Mesenchymal stem cell (in vitro differentiated cells and primary cell): Measurements from ENCODE around the gene ZNF316.

Experiments used
- DNase-seq: peaks from one replicate; pipeline ENCODE4 v3.0.0-alpha.2; 2013
- H2AFZ ChIP-seq: one replicate; pipeline ENCODE4 v1.6.1; 2013; ENCODE audit warnings: low read depth, mild to moderate bottlenecking, control low read depth, inconsistent platforms, low read length, moderate library complexity
- H2AK5ac ChIP-seq: 2 replicates; pipeline ENCODE4 v1.6.1; 2013; ENCODE audit warnings: low read length, moderate library complexity, mild to moderate bottlenecking, inconsistent platforms; ENCODE audit not compliant: severe bottlenecking
- H2BK120ac ChIP-seq: one replicate; pipeline ENCODE4 v1.6.1; 2013; ENCODE audit warnings: low read depth, mild to moderate bottlenecking, inconsistent platforms, low read length, moderate library complexity
- H2BK12ac ChIP-seq, 2 experiments: one replicate each; pipeline ENCODE4 v1.6.1; 2013; ENCODE audit warnings: inconsistent platforms in 2 of 2, low read length in 2 of 2, mild to moderate bottlenecking in 2 of 2, moderate library complexity in 2 of 2, control low read depth in 1 of 2
- H2BK15ac ChIP-seq: one replicate; pipeline ENCODE4 v1.6.1; 2013; ENCODE audit warnings: mild to moderate bottlenecking, low read depth, inconsistent platforms; ENCODE audit not compliant: poor library complexity, severe bottlenecking
- H2BK5ac ChIP-seq: 2 replicates; pipeline ENCODE4 v1.6.1; 2013; ENCODE audit warnings: low read depth, mild to moderate bottlenecking, low read length, control low read depth, inconsistent platforms; ENCODE audit not compliant: poor library complexity, severe bottlenecking
- H3K14ac ChIP-seq, 2 experiments: one replicate each; pipeline ENCODE4 v1.6.1; 2013; ENCODE audit warnings: inconsistent platforms in 2 of 2, low read length in 2 of 2, control low read depth in 1 of 2, mild to moderate bottlenecking in 1 of 2, moderate library complexity in 1 of 2
- H3K18ac ChIP-seq, 2 experiments: one replicate each; pipeline ENCODE4 v1.6.1; 2013; ENCODE audit warnings: inconsistent platforms in 2 of 2, low read length in 2 of 2, control low read depth in 1 of 2, low read depth in 1 of 2, mild to moderate bottlenecking in 1 of 2
- H3K23ac ChIP-seq, 2 experiments: one replicate each; pipeline ENCODE4 v1.6.1; 2013; ENCODE audit warnings: inconsistent platforms in 2 of 2, low read length in 2 of 2, mild to moderate bottlenecking in 2 of 2, moderate library complexity in 2 of 2, control low read depth in 1 of 2
- H3K27ac ChIP-seq: 2 replicates; pipeline ENCODE4 v1.5.1; 2013; ENCODE audit warnings: mild to moderate bottlenecking, moderate library complexity, low read length, control low read depth, inconsistent platforms; ENCODE audit not compliant: poor library complexity, severe bottlenecking
- H3K27me3 ChIP-seq, 2 experiments: 2 replicates each; pipeline versions ENCODE4 v1.6.1 to v1.7.0; 2013; ENCODE audit warnings: low read length in 2 of 2, mild to moderate bottlenecking in 2 of 2, moderate library complexity in 2 of 2, control low read depth in 1 of 2, inconsistent platforms in 1 of 2; ENCODE audit not compliant: control insufficient read depth in 1 of 2, insufficient read depth in 1 of 2
- H3K36me3 ChIP-seq, 2 experiments: 2 replicates each; pipeline versions ENCODE4 v1.6.1 to v1.7.0; 2013; ENCODE audit warnings: low read length in 2 of 2, control low read depth in 1 of 2, inconsistent platforms in 1 of 2, low read depth in 1 of 2, mild to moderate bottlenecking in 1 of 2; ENCODE audit not compliant: insufficient read depth in 2 of 2, control insufficient read depth in 1 of 2
- H3K4ac ChIP-seq, 2 experiments: one replicate each; pipeline ENCODE4 v1.6.1; 2013; ENCODE audit warnings: inconsistent platforms in 2 of 2, low read length in 2 of 2, mild to moderate bottlenecking in 2 of 2, moderate library complexity in 2 of 2, control low read depth in 1 of 2, low read depth in 1 of 2
- H3K4me1 ChIP-seq: 2 replicates; pipeline ENCODE4 v1.6.1; 2013; ENCODE audit warnings: low read depth, low read length, control low read depth; ENCODE audit not compliant: control insufficient read depth, insufficient read depth
- H3K4me2 ChIP-seq: 2 replicates; pipeline ENCODE4 v1.6.1; 2013; ENCODE audit warnings: low read length, mild to moderate bottlenecking, inconsistent platforms; ENCODE audit not compliant: poor library complexity, severe bottlenecking
- H3K4me3 ChIP-seq, 2 experiments: 2 replicates each; pipeline versions ENCODE4 v1.5.1 to v1.7.0; 2013; ENCODE audit warnings: low read length in 2 of 2, mild to moderate bottlenecking in 2 of 2, control low read depth in 1 of 2, low read depth in 1 of 2; ENCODE audit not compliant: insufficient read depth in 1 of 2
- H3K79me1 ChIP-seq: replicated peaks from 2 replicates; pipeline ENCODE4 v1.6.1; 2013; ENCODE audit warnings: mild to moderate bottlenecking, control low read depth, low read length, inconsistent platforms; ENCODE audit not compliant: poor library complexity, severe bottlenecking
- H3K9ac ChIP-seq: 2 replicates; pipeline ENCODE4 v1.7.0; 2013; ENCODE audit warnings: mild to moderate bottlenecking, low read length, moderate library complexity
- H3K9me3 ChIP-seq: 2 replicates; pipeline ENCODE4 v1.7.0; 2013; ENCODE audit warnings: mild to moderate bottlenecking, low read length; ENCODE audit not compliant: control insufficient read depth
- H4K8ac ChIP-seq: one replicate; pipeline ENCODE4 v1.6.1; 2013; ENCODE audit warnings: inconsistent platforms, mild to moderate bottlenecking, low read length, moderate library complexity
- H4K91ac ChIP-seq: one replicate; pipeline ENCODE4 v1.6.1; 2013; ENCODE audit warnings: mild to moderate bottlenecking, low read length, inconsistent platforms
- WGBS: methylation state at CpG from one replicate; pipeline ENCODE4 v1.1.7; 2013; ENCODE audit warnings: mixed read lengths; 5-methylcytosine and 5-hydroxymethylcytosine counted together

Gene ZNF316

DNA sequence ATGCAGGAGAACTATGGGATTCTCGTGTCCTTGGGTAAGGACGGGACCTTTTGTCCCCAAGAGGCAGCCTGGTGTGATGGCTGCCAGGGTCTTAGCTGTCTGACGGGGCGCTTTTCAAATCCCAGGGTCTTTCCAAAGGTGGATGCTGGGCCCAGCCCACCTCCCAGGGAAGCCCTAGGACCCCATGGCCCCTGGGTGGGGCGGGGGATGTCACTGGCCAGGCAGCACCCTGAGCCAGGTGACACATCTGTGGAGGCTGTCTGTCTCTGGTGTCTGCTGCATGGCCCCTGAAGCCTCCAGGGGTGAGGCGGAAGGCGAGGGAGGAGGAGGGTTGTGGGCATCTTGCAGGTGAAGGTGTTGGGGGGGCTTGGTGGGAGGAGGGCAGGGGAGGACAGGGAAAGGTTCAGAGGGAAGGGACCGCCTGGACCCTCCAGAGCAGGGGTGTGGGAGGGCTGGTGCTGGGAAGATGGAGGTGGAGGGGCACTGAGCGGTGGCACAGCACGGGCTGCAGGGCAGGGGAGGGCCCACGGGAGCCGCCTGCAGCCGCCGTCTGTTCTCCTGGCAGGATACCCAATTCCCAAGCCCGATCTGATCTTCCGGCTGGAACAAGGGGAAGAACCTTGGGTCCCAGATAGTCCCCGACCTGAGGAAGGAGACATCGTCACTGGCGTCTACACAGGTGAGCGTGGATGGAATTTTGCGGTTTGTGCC lies 7.0 kb downstream of the ZNF316 start:
- 94% methylated on average over 21 of the region's 21 CpGs for WGBS

DNA sequence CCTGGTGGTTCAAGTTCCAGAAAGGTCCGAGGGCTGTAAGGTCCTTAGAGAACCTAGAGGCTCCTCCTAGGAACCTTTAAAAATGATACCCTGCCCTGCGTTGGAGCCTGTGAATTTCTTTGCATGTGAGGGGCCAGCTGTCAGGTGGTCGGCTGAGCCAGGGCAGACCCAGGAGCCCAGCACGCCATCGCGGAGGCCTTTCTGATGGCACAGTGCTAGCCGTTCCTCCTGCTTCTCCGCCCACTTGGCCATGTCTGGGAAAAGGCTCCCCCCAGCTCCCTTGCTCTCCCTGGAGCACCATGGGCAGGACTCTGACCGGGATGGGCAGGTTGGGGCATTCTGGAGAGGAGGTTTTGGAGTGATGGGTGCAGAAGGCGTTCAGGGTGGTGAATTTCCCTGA lies 7.6 kb downstream of the ZNF316 start:
- Histone ChIP-seq H3K4me1 (peaks cover 2% of the 10 kb centered on the region), H3K9ac (no peak overlapping the region), H2AFZ (no peak overlapping the region), H3K27ac (no peak overlapping the region), H3K18ac (no peak overlapping the region), H2BK15ac (no peak overlapping the region), H2BK120ac (no peak overlapping the region), H3K14ac (no peak overlapping the region), H2AK5ac (no peak overlapping the region), H3K79me1 (peaks cover 73% of the 10 kb centered on the region), H3K4me3 (no peak overlapping the region), H2BK5ac (no peak overlapping the region), H3K36me3 (peaks cover 83 to 98% of the 10 kb centered on the region in 2 experiments), H3K27me3 (no peaks in the 10 kb centered on the region), H2BK12ac (no peak overlapping the region), H3K23ac (no peak overlapping the region), H3K9me3 (no peaks in the 10 kb centered on the region), H3K4ac (no peak overlapping the region), H4K91ac (peak overlapping the region; percentile 32), H4K8ac (no peak overlapping the region), H3K4me2 (no peak overlapping the region)
- over 99% methylated on average over 9 of the region's 10 CpGs for WGBS
- no peak for DNase-seq

More for the DNA sequence above, 7.0 kb downstream of the ZNF316 start:
- Histone ChIP-seq H3K4me1 (peaks cover 4% of the 10 kb centered on the region), H2AFZ (no peak overlapping the region), H3K27ac (no peak overlapping the region), H3K18ac (no peak overlapping the region), H2AK5ac (no peak overlapping the region), H3K36me3 (peaks cover 76 to 97% of the 10 kb centered on the region in 2 experiments), H2BK15ac (no peak overlapping the region), H4K91ac (no peak overlapping the region), H4K8ac (no peak overlapping the region), H3K9me3 (no peaks in the 10 kb centered on the region), H2BK12ac (no peak overlapping the region), H3K4ac (no peak overlapping the region), H3K23ac (no peak overlapping the region), H2BK5ac (no peak overlapping the region), H3K79me1 (peaks cover 74% of the 10 kb centered on the region), H3K4me2 (no peak overlapping the region), H3K27me3 (no peaks in the 10 kb centered on the region), H2BK120ac (no peak overlapping the region), H3K4me3 (no peak overlapping the region), H3K9ac (no peak overlapping the region), H3K14ac (no peak overlapping the region)
- DNase-seq = no peak

DNA sequence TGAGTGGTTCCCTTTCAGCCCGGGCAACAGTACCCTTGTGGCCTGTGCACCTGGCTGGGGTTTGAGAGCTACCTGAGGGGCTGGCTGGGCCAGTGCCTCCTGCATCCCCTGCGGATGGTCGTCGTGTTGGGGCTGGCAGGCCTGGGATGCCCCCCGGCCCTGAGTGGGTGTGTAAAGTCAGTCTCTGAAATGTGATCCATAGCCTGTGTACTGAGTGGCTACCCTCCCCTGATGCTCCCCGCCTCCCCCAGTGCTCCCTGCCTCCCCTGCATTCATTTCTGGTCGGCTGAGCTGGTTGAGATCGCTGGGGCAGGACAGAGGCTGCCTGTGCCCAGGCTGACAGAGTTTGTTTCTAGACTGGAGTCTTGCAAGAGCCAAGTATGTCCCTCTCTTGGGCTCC lies 9.3 kb downstream of the ZNF316 start:
- H4K91ac ChIP-seq = no peak overlapping the region
- 98% methylated on average over 8 of the region's 8 CpGs for WGBS

DNA sequence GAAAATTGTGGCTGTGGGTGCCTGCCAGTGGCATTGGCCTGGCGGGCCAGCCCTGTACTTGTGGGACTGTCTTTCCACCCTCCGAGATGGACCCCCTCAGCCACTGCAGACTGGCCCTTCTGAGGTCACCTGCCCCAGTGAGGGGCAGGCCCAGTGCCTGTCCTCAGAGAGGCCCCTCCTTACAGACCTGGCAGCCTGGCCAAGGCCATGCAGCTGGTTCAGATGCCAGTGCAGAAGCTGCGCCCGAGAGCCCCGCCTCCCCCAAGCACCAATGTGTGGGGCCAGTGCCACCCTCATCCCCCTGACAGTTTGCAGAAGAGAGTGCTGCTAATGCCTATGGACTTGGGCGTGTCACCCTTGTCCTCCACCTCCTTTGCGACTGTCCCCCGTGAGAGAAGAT lies 10.0 kb downstream of the ZNF316 start:
- 92% methylated on average over 8 of the region's 8 CpGs for WGBS
- no peak overlapping the region for H3K27ac ChIP-seq

More for the DNA sequence above, 9.3 kb downstream of the ZNF316 start:
- Histone ChIP-seq H4K8ac (no peak overlapping the region), H2BK120ac (no peak overlapping the region), H3K27me3 (no peaks in the 10 kb centered on the region), H3K23ac (no peak overlapping the region), H3K14ac (no peak overlapping the region), H3K9me3 (no peaks in the 10 kb centered on the region), H2AFZ (no peak overlapping the region), H2BK15ac (no peak overlapping the region), H3K9ac (no peak overlapping the region), H3K36me3 (peaks cover 87 to 97% of the 10 kb centered on the region in 2 experiments), H3K18ac (no peak overlapping the region), H3K27ac (no peak overlapping the region), H3K4me3 (no peak overlapping the region), H2BK5ac (no peak overlapping the region), H2BK12ac (no peak overlapping the region), H3K4ac (no peak overlapping the region), H2AK5ac (no peak overlapping the region), H3K4me2 (no peak overlapping the region), H3K79me1 (peaks cover 72% of the 10 kb centered on the region), H3K4me1 (no peaks in the 10 kb centered on the region)
- no peak for DNase-seq

More for the DNA sequence above, 10.0 kb downstream of the ZNF316 start:
- no peak overlapping the region for H4K8ac ChIP-seq
- H2BK5ac ChIP-seq = no peak overlapping the region
- no peaks in the 10 kb centered on the region for H3K9me3 ChIP-seq
- no peak overlapping the region for H2BK120ac ChIP-seq
- no peaks in the 10 kb centered on the region for H3K27me3 ChIP-seq
- no peak overlapping the region for H3K14ac ChIP-seq
- H3K18ac ChIP-seq = no peak overlapping the region
- H3K36me3 ChIP-seq = peaks cover 86 to 97% of the 10 kb centered on the region in 2 experiments
- no peak overlapping the region for H3K4me2 ChIP-seq
- no peak overlapping the region for H2BK15ac ChIP-seq
- DNase-seq = no peak
- H3K9ac ChIP-seq = no peak overlapping the region
- H2AFZ ChIP-seq = no peak overlapping the region
- H2AK5ac ChIP-seq = no peak overlapping the region
- H3K79me1 ChIP-seq = peaks cover 66% of the 10 kb centered on the region
- H2BK12ac ChIP-seq = no peak overlapping the region
- no peak overlapping the region for H3K4ac ChIP-seq
- no peaks in the 10 kb centered on the region for H3K4me1 ChIP-seq
- no peak overlapping the region for H3K4me3 ChIP-seq
- no peak overlapping the region for H3K23ac ChIP-seq
- H4K91ac ChIP-seq = no peak overlapping the region
